SW480 (cell line): ENCODE measurements around the gene AMOTL1.
A peak's percentile ranks its signal among the peaks of the same experiment; 100 is the strongest.

Experiments used
- DNase-seq: peaks from one replicate; pipeline ENCODE4 v3.0.0-alpha.2; 2016; ENCODE audit warnings: low spot score

AMOTL1 gene

GRCh38 chr11:94793002-94793401 is 24.8 kb downstream of the AMOTL1 start:
- no peak for DNase-seq

GRCh38 chr11:94793822-94794221 is 25.7 kb downstream of the AMOTL1 start:
- DNase-seq = no peak

GRCh38 chr11:94794287-94795168 is 26.4 kb downstream of the AMOTL1 start:
- peak; percentile 4 for DNase-seq

GRCh38 chr11:94795476-94796189 is 27.5 kb downstream of the AMOTL1 start:
- DNase-seq = no peak

- DNase-seq = no peak
Measured at GRCh38 chr11:94796190-94796580, 28.0 kb downstream of the AMOTL1 start.

GRCh38 chr11:94796863-94797262 is 28.7 kb downstream of the AMOTL1 start:
- DNase-seq = no peak

GRCh38 chr11:94799726-94800125 is 31.6 kb downstream of the AMOTL1 start:
- DNase-seq = no peak

- DNase-seq = no peak
Measured at GRCh38 chr11:94800414-94800813, 32.3 kb downstream of the AMOTL1 start.

- no peak for DNase-seq
Measured at GRCh38 chr11:94801866-94802460, 33.8 kb downstream of the AMOTL1 start.

GRCh38 chr11:94802501-94802900 is 34.3 kb downstream of the AMOTL1 start:
- DNase-seq = no peak

GRCh38 chr11:94803491-94803890 is 35.3 kb downstream of the AMOTL1 start:
- no peak for DNase-seq

- no peak for DNase-seq
Measured at GRCh38 chr11:94804874-94805273, 36.7 kb downstream of the AMOTL1 start.

- no peak for DNase-seq
Measured at GRCh38 chr11:94806014-94806413, 37.9 kb downstream of the AMOTL1 start.

GRCh38 chr11:94806419-94806818 is 38.3 kb downstream of the AMOTL1 start:
- DNase-seq = no peak

- DNase-seq = no peak
Measured at GRCh38 chr11:94809251-94809650, 41.1 kb downstream of the AMOTL1 start.

GRCh38 chr11:94812724-94813720 is 44.9 kb downstream of the AMOTL1 start:
- DNase-seq = peak; percentile 20

- DNase-seq = no peak
Measured at GRCh38 chr11:94814272-94814976, 46.3 kb downstream of the AMOTL1 start.

- DNase-seq = no peak
Measured at GRCh38 chr11:94815705-94816344, 47.7 kb downstream of the AMOTL1 start.

- no peak for DNase-seq
Measured at GRCh38 chr11:94820480-94820879, 52.3 kb downstream of the AMOTL1 start.

- no peak for DNase-seq
Measured at GRCh38 chr11:94821439-94821838, 53.3 kb downstream of the AMOTL1 start.

- DNase-seq = no peak
Measured at GRCh38 chr11:94822080-94822479, 53.9 kb downstream of the AMOTL1 start.
